Calu3 (cell line): ENCODE data around the gene KSR2. TPM values are rescaled to one million over a fixed set of nuclear protein-coding genes. Genes with fewer than 3 reads are reported as not detected.

Experiments
- BruUV-seq: library from RNA; stranded (reverse); fragments of 400-500 nt; replicated peaks from 2 replicates; lab custom pipeline; 2021; lab: Mats Ljungman, UMichigan
- CTCF ChIA-PET: fragments of 300-600 bp; sonication (Branson Sonifier 250); formaldehyde crosslinking; loops from one replicate; lab custom pipeline; 2022; ENCODE audit warnings: antibody characterized with exemption; lab: Charles Lee
- DNase-seq: peaks from one replicate; pipeline ENCODE4 v3.0.0; 2022
- H3K27ac Mint-ChIP-seq: one replicate; pipeline ENCODE4 v1.8.0; 2022; ENCODE audit warnings: mixed read lengths; ENCODE audit not compliant: unreplicated experiment
- H3K27me3 Mint-ChIP-seq: one replicate; pipeline ENCODE4 v1.8.0; 2022; ENCODE audit warnings: mixed read lengths; ENCODE audit not compliant: unreplicated experiment
- H3K36me3 Mint-ChIP-seq: one replicate; pipeline ENCODE4 v1.8.0; 2022; ENCODE audit warnings: mild to moderate bottlenecking, moderate library complexity, mixed read lengths; ENCODE audit not compliant: insufficient read depth, unreplicated experiment
- H3K4me1 Mint-ChIP-seq: one replicate; pipeline ENCODE4 v1.8.0; 2022; ENCODE audit warnings: mild to moderate bottlenecking, low read depth, mixed read lengths; ENCODE audit not compliant: unreplicated experiment
- H3K4me3 Mint-ChIP-seq: one replicate; pipeline ENCODE4 v1.8.0; 2022; ENCODE audit warnings: mild to moderate bottlenecking, low read depth, moderate library complexity, mixed read lengths; ENCODE audit not compliant: unreplicated experiment
- H3K9me3 Mint-ChIP-seq: one replicate; pipeline ENCODE4 v1.8.0; 2022; ENCODE audit warnings: low read depth, mixed read lengths; ENCODE audit not compliant: unreplicated experiment
- intact Hi-C: fragments of 100-400 bp; cut with micrococcal nuclease; formaldehyde crosslinking; loops from one replicate; pipeline ENCODE4 v1.10.0; 2022; ENCODE audit not compliant: unreplicated experiment
- total RNA-seq: library from RNA; stranded (reverse); gene quantifications from 2 replicates; pipeline ENCODE4 v1.2.3, GENCODE V29; 2022
- TF ChIP-seq, protein P1 (sequence below): fragments of 200-600 bp; IDR thresholded peaks from one replicate; pipeline ENCODE4 v1.8.0; 2022; ENCODE audit warnings: antibody characterized with exemption; ENCODE audit not compliant: unreplicated experiment

Gene KSR2
- total RNA-seq, 1 experiment from 2014 or later: 1.9 TPM

DNA sequence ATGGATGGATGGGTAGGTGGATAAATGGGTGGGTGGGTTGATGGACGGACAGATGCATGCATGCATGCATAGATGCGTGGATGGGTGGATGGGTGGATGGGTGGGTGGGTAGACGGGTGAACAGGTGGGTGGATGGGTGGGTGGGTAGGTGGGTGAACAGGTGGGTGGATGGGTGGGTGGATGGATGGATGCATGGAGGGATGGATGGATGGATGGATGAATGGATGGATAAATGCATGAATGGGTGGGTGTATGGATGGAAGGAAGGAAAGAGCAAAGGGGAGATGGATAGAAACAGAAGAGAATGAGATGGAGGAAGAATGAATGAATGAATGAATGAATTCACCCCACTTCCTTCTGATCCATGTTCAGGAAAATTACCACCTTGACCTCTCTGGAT is 143.0 kb downstream of the KSR2 start:
- Mint-ChIP-seq H3K36me3 (no peaks in the 10 kb centered on the region), H3K27ac (no peak overlapping the region), H3K27me3 (peaks cover 16% of the 10 kb centered on the region), H3K4me3 (no peak overlapping the region), H3K4me1 (no peaks in the 10 kb centered on the region), H3K9me3 (peaks cover 7% of the 10 kb centered on the region)
- CTCF ChIA-PET: no interaction called here
- no TSS peak for BruUV-seq
- intact Hi-C loops: no loop called here
- TF ChIP-seq, protein P1, sequence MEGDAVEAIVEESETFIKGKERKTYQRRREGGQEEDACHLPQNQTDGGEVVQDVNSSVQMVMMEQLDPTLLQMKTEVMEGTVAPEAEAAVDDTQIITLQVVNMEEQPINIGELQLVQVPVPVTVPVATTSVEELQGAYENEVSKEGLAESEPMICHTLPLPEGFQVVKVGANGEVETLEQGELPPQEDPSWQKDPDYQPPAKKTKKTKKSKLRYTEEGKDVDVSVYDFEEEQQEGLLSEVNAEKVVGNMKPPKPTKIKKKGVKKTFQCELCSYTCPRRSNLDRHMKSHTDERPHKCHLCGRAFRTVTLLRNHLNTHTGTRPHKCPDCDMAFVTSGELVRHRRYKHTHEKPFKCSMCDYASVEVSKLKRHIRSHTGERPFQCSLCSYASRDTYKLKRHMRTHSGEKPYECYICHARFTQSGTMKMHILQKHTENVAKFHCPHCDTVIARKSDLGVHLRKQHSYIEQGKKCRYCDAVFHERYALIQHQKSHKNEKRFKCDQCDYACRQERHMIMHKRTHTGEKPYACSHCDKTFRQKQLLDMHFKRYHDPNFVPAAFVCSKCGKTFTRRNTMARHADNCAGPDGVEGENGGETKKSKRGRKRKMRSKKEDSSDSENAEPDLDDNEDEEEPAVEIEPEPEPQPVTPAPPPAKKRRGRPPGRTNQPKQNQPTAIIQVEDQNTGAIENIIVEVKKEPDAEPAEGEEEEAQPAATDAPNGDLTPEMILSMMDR: no peak
- no peak for DNase-seq

DNA sequence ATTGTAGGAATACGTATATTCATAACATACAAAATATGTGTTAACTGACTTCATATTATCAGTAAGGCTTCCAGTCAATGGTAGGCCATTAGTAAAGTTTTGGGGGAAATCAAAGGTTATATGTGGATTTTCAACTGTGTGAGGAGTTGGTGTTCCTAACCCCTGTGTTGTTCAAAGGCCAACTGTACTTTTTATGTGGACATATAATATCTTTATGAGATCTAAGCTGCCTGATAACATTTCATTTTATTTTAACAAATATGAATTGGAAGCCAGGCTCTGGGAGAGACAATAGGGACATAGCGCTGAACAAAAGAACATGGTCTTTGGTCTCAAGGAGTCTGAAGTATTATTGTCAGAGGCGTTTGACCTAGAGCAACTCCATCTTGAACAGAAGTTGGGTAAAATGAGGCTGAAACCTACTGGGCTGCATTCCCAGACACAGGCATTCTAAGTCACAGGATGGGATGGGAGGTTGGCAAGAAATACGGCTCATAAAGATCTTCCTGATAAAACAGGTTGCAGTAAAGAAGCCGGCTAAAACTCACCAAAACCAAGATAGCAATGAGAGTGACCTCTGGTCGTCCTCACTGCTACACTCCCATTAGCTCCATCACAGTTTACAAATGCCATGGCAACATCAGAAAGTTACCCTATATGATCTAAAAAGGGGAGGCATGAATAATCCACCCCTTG is 147.2 kb downstream of the KSR2 start:
- Mint-ChIP-seq H3K4me1 (no peaks in the 10 kb centered on the region), H3K4me3 (no peak overlapping the region), H3K27me3 (peaks cover 16% of the 10 kb centered on the region), H3K36me3 (no peaks in the 10 kb centered on the region), H3K27ac (no peak overlapping the region), H3K9me3 (no peaks in the 10 kb centered on the region)
- DNase-seq: no peak
- intact Hi-C loops: no loop called here
- TF ChIP-seq, protein P1: no peak
- BruUV-seq: no TSS peak
- CTCF ChIA-PET: no interaction called here

DNA sequence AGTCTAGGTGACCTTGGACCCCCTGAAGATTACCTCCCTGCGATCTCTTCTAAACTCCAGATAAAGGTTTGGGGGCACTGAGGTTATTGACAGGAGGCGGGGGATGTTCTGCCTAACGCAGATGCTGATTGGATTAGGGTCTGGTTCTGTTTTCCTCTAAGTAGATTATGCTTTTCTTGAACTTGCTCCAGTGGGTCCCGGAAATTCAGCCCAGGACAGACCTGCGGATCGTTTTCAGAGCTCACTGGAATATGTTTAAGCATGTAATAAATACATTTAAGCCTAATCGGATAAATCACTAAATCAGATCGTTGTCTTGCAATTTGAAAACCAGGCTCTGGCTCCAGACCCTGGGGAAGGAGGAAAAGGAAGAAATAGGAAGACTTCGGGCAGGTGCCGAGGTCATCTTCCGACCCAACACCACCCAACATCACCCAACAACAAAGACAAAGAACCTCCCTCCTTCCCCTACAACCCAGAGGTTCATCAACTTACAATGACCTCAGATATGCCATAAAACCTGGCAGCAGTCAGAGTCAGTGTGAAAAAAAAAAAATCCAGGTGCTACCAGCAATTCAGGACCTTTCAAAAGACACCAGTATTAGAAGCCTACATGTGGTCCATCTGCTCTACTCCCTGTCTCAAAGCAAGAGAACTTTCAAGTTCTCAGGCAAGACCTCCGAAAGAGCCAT is 148.4 kb downstream of the KSR2 start:
- no peak overlapping the region for H3K4me3 Mint-ChIP-seq
- TF ChIP-seq, protein P1: no peak
- no peaks in the 10 kb centered on the region for H3K36me3 Mint-ChIP-seq
- no peak overlapping the region for H3K27ac Mint-ChIP-seq
- H3K27me3 Mint-ChIP-seq: peaks cover 16% of the 10 kb centered on the region
- no TSS peak for BruUV-seq
- intact Hi-C loops: no loop called here
- no peak for DNase-seq
- no peaks in the 10 kb centered on the region for H3K4me1 Mint-ChIP-seq
- CTCF ChIA-PET: no interaction called here
- H3K9me3 Mint-ChIP-seq: no peaks in the 10 kb centered on the region

DNA sequence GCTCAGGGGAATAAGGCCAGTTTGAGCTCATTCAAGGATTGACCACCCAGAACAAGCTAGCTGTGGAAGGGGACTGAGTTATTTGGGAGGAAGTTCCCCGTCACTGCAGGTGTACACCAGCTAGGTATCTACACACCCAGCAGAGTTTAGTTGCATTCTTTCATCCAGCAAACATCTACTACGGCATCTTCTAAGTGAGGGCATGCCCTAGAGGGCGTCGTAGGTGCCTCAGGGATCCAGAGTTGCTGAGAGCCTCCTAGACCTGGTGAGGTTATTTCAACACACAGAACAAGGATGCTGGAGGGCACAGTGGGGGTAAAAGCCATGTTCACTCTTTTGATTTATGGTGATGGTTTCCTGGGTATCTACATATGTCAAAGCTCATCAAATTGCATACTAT is 149.6 kb downstream of the KSR2 start:
- no peak for DNase-seq
- BruUV-seq: no TSS peak
- intact Hi-C loops: no loop called here
- no peak overlapping the region for H3K4me3 Mint-ChIP-seq
- H3K9me3 Mint-ChIP-seq: no peaks in the 10 kb centered on the region
- no peaks in the 10 kb centered on the region for H3K4me1 Mint-ChIP-seq
- CTCF ChIA-PET: interaction anchor here (0.6 kb wide), 1 partner anchor 1570 kb away, joined by 9 read pairs; no protein-coding TSS in a partner anchor
- H3K27me3 Mint-ChIP-seq: peaks cover 16% of the 10 kb centered on the region
- TF ChIP-seq, protein P1: no peak
- H3K27ac Mint-ChIP-seq: no peak overlapping the region
- H3K36me3 Mint-ChIP-seq: no peaks in the 10 kb centered on the region
